A549 treated with AZD2906 at 1 μM for 4 hours (cell line): ENCODE results near the gene NKX2-3. TPM values are rescaled to one million over a fixed set of nuclear protein-coding genes. Genes with fewer than 3 reads are reported as not detected.

ENCODE experiments used
- total RNA-seq: library from RNA; stranded (reverse); fragments of 200-300 nt; extraction: Qiagen RNA extraction; gene quantifications from 5 replicates; pipeline ENCODE4 v1.2.3, GENCODE V29; 2022

Gene NKX2-3
- total RNA-seq: 0.05 to 0.09 TPM (median 0.06 TPM) in 5 replicates

DNA sequence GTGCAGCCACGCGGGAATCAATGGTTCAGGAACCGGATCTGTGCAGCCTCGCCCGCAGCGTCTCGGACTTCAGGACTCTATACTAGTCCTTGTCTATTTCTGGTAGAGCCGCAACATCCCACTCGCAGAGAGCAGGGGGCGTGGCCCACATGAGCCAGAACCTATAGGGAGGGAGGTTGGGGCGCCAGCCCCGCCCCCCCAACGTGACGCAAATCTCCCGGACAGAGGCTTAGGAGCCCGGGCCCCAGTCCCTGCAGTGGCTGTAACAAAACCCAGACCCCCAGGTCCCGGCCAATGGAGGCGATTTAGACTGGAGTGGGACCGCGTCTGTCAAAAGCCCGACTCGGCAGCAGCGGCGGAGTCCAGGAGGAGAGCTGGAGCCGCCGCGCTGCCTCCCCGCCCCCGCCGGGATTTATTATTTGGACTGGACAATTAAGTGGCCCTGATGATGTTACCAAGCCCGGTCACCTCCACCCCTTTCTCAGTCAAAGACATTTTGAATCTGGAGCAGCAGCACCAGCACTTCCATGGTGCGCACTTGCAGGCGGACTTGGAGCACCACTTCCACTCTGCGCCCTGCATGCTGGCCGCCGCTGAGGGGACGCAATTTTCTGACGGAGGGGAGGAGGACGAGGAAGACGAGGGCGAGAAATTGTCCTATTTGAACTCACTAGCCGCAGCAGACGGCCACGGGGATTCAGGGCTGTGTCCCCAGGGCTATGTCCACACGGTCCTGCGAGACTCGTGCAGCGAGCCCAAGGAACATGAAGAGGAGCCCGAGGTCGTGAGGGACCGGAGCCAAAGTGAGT is at the start of gene NKX2-3:
NKX2-3 (plus strand) TSS at position 256 of the 809 bp plus-strand sequence; CDS start at position 446, 190 bp downstream.

Other genes starting within 250 kb of the NKX2-3 start
- gene CNNM1, start 203.6 kb upstream of the NKX2-3 start, total RNA-seq: 22.8 to 27.4 TPM (median 25.6 TPM) in 5 replicates
- gene GOT1, start 102.3 kb upstream of the NKX2-3 start, total RNA-seq: 37.6 to 43.1 TPM (median 39.3 TPM) in 5 replicates
- gene SLC25A28, start 87.5 kb downstream of the NKX2-3 start, total RNA-seq: 18.1 to 27.3 TPM (median 25.7 TPM) in 5 replicates
- 7.0 to 11.7 TPM (median 8.6 TPM) in 5 replicates for gene ENTPD7, start 126.6 kb downstream of the NKX2-3 start, total RNA-seq
- gene COX15, start 199.2 kb downstream of the NKX2-3 start, total RNA-seq: 27.2 to 30.4 TPM (median 28.8 TPM) in 5 replicates
- 29.5 to 36.4 TPM (median 30.5 TPM) in 5 replicates for gene CUTC, start 199.3 kb downstream of the NKX2-3 start, total RNA-seq
- gene ABCC2, start 249.7 kb downstream of the NKX2-3 start, total RNA-seq: 99.7 to 121 TPM (median 103 TPM) in 5 replicates